ENCODE data around the gene DNER.
"Not testable (repeated sequence)": the region's sequence is repeated elsewhere in the genome, so short reads cannot be mapped to it uniquely, and the experiment has no call there.

The DNER gene

DNA sequence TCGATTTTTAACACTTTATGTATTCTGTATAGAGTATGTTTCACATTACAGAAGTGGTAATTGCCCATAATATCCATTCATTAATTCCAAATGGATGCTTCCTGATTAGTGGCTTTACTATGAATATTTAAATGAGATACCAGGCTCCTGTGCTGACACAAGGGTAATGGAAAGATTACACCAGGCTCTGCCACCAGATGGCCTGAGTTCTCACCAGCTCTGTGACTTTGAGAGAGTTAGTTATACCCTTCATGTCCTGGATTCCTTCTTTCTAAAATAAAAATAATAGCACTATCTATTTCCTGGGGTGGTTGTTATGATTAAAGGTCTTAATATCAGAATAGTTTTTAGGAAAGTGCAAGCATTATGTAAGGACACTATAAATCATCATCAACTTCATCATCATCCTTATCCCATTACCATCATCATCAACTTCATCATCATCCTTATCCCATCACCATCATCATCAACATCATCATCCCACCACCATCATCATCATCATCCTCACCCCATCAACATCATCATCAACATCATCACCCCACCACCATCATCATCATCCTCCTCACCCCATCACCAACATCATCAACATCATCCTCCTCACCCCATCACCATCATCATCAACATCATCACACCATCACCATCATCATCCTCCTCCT lies 151.8 kb downstream of the DNER start:
- no peak for DNase-seq (ENCODE audit: low read depth)

- DNase-seq (ENCODE audit: low read depth) = no peak
These were observed 154.4 kb downstream of the DNER start for GRCh38 chr2:229559986-229560385.

GRCh38 chr2:229553091-229553490 lies 161.3 kb downstream of the DNER start:
- DNase-seq (ENCODE audit: low read depth) = no peak

DNA sequence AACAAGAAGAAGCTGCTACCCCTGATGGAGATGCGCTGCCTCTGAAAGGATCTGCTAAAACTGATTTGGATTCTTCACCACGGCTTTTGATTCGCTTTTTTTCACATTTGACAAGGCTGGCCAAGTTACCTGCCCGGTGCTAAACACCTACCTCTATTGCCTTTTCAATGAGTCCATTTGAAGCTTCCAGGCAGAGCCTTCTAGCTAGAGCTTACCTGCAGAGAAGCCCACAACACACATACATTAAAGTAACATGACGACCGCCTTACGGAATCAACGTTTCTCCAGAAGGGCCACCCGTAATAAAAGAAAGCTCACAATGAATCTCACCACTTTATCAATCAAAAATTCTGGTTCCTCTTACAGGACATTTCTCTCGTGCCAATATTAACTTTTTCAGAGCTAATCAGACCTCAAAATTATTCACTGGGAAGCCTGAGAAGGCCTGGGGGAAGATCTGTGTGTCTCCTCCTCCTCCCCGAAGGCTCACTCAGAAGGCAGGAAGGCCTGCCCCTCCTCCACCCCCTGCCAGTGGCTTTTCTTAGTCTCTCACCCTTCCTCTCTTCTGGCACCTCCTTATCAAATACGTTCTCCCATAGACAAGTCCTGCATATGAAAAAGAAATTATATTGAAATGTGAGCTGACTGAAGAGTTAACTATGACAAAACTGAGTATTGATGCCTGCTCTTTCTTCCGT lies 171.0 kb downstream of the DNER start:
- DNase-seq (ENCODE audit: low read depth) = no peak

GRCh38 chr2:229539628-229540027 lies 174.7 kb downstream of the DNER start:
- no peak for DNase-seq (ENCODE audit: low read depth)

- no peak for DNase-seq (ENCODE audit: low read depth)
These were observed 182.8 kb downstream of the DNER start for GRCh38 chr2:229531594-229531993.

GRCh38 chr2:229530434-229530833 lies 183.9 kb downstream of the DNER start:
- DNase-seq (ENCODE audit: low read depth) = no peak

DNA sequence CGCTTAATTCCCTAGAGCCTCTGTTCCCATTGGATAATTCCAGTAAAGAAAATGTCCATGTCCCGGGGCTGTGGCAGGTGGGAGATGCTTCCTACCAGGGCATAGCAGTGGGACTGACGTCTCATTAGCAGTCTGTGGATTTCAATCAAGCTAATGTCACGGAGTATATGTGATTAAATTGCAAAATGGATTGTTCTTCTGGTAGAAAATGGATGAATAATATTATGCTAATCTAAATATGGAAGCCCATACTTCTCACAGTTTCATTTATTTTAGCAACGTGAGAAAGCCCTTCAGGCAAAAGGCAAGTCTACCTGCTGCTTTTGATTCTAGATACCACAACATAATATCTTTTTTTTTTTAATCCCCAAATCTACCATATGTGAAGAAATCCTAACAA lies 185.5 kb downstream of the DNER start:
- no peak for DNase-seq (ENCODE audit: low read depth)

DNA sequence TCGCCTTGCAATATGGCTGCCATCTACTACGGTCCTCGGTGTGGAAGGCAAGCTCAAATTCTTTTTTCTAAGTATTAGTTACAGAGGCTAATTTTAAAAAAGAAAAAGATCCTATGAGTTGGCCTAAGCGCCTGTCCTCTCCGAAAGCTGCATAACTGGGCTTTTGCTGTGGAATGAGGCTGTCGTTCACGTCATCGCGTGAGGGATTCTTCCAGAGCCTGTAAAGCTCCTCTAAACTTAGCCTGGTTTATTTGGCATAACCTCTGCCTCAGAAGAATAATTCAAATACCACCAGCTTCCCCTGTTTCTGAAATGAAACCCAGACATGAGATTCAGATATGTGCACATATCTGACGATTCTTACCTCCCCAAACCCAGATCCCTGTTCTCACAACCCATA lies 187.4 kb downstream of the DNER start:
- DNase-seq (ENCODE audit: low read depth) = no peak

DNA sequence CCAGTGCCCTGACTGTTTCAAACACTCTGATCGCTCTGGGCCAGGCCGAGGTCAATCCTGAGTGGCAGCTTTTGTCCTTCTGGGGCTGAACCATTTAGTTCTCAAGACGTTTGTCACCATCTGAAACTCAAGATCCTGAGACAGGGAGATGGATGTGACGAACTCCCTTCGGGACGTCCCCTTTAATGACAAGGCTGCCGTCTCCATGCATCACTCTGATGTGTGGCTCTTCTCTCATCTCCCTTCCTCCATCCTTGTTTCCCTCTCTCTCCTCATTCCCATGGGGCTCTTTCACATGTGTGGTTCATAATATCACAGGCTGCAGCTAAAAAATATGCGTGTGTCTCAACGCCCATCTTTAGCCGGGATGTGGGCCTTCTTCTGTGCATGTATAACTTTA lies 189.6 kb downstream of the DNER start:
- no peak for DNase-seq (ENCODE audit: low read depth)

- no peak for DNase-seq (ENCODE audit: low read depth)
These were observed 190.7 kb downstream of the DNER start for GRCh38 chr2:229523663-229524062.

- no peak for DNase-seq (ENCODE audit: low read depth)
These were observed 192.8 kb downstream of the DNER start for GRCh38 chr2:229521576-229521975.

GRCh38 chr2:229520691-229521096 lies 193.7 kb downstream of the DNER start:
- no peak for DNase-seq (ENCODE audit: low read depth)

- DNase-seq (ENCODE audit: low read depth) = no peak
These were observed 194.5 kb downstream of the DNER start for GRCh38 chr2:229519655-229520430.

DNA sequence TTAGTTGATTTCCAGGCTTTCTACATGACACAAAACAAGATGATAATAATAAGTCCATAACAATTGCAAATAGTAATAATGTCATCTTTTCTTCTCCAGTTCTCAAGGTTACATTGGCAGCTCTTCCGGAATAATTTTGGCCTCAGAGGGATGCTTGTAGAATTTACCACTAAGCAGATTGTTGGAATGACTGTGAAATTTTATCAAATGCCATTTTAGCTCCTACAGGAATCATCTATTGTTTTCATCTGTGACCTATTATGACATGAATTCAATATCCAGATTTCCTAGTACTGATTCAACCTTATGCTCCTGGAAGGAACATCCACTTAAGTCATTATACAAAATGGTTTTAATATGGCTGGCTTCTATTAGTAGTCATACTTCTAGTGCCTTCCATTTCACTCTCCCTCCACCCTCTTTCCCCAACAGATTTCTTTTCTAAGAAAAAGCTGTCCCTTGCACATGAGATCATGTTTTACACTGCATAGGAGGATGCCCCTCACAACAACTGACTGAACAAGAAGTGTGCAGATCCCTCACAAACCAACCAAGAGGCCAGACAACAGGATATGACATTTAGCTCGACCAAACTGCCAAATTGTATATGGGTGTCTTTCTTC lies 200.0 kb downstream of the DNER start:
- no peak for DNase-seq (ENCODE audit: low read depth)

DNA sequence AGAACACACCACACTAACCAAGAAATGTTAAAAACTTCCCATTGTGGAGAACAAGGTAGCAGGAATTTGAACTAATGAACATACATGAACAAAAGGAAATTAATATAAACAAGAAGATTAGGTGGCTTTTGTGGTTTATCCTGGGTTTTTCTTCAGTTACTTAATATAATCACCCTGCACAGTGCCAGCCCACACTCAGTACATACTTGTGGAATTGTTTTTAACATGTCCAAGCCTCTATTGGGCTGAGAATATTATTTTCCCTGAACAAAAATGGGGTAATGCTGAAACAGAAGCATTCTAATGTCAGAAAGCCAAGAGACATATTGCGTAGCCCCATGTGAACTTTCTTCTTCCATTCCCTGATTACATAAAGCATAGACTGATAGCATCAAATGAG lies 202.8 kb downstream of the DNER start:
- DNase-seq (ENCODE audit: low read depth) = no peak

DNA sequence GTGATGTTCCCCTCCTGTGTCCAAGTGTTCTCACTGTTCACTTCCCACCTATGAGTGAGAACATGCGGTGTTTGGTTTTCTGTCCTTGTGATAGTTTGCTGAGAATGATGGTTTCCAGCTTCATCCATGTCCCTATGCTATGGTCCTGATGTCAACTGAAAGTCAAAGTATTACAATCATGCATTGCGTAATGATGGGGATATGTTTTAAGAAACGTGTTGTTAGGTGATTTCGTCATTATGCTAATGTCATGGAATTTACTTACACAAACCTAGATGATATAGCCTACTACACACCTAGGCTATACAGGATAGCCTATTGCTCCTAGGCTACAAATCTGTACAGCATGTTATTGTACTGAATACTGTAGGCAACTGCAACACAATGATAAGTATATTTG lies 207.7 kb downstream of the DNER start:
- DNase-seq (ENCODE audit: low read depth) = not testable (repeated sequence)

GRCh38 chr2:229501051-229501794 lies 213.1 kb downstream of the DNER start:
- no peak for DNase-seq (ENCODE audit: low read depth)

DNA sequence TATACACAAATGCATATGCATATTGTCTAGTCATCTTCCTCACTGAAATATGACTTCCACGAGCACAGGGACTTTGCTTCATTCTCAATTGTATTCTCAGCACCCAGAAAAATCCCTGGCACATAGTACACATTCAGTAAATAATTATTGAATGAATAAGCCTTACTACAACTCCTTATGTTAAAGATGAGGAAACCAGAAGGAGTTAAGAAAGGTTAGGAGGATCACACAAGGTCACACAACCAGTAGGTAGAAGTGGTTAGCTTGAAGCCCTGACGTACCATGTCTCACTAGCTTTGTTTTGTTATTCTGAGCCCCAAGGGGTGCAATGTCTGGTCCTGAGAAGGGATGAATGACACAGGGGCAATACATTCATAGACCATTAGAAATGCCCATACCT lies 222.3 kb downstream of the DNER start:
- no peak for DNase-seq (ENCODE audit: low read depth)

DNA sequence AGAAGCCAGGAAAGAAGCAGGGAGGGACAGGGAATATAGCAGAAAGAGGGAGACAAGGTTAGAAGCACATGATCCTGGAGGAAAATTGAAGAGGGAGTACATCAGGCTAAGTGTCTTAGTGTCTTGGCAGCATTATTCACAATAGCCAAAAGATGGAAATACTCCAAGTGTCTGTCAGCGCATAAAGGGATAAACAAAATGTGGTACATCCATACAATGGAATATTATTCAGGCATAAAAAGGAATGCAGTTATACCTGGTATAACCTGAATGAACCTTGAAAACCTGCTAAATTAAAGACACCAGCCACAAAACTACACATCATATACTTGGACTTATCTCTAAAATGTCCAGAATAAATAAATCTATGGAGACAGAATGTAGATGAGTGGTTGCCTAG lies 224.2 kb downstream of the DNER start:
- no peak for DNase-seq (ENCODE audit: low read depth)

DNA sequence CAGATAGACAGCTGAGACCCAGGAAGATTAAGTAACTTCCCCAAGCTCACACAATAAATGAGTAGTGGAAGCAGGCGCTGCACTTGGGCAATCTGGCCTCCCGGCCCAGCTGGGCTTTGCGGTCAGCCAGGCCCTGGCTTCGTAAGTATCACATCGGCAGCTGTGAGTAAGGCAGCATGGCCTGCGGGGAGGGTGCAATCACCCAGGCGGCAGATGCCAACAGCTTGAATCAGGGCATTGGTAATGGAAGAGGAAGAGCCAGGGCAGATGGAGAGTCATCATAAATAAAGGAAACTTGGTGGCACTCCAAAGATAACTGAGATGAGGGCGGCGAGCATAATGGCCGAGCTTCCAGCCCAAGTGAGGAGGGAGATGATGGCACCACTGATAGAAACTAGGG lies 225.3 kb downstream of the DNER start:
- DNase-seq (ENCODE audit: low read depth) = no peak

DNA sequence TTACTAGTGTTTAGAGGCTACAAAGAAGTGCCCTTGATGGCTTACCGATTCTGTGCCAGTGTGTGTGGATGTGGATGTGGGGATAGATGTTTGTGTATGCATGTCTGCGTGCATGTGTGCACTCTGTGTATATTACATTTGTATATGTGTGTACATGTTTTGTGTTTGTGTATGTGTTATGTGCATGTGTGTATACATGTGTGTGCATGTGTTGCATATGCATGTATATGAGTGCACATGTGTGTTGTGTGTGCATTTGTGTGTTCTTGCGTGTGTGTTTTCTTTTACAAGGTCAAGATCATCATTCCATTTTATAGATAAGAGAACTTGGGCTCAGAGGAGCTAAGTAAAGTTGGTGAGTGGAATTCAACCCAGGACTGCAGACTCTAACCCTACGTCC lies 226.1 kb downstream of the DNER start:
- no peak for DNase-seq (ENCODE audit: low read depth)
